ENCODE data around the gene RIMBP2. TPM values are rescaled to one million over a fixed set of nuclear protein-coding genes. Genes with fewer than 3 reads are reported as not detected.

The RIMBP2 gene
- total RNA-seq, 1 donor from 2014 or later: 0.25 TPM

DNA sequence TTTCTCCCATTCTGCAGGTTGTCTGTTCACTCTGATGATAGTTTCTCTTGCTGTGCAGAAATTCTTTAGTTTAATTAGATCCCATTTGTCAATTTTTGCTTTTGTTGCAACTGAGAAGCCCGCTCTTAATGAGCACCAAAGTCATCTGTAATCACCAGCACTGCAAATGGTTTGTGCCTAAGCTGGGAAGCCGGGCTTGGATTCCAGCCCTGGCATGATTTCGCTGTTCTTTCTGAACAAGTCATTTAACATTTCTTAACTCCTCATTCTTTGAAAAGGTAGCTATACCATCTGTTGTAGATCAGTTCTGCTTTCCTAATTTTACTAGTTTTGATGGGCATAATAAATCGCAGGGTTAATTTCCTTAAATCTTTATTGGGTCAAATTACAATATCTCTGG, 346.3 kb downstream of the RIMBP2 start:
- no peaks in the 10 kb centered on the region for H3K4me1 ChIP-seq
- no peak overlapping the region for H3K27ac ChIP-seq
- no peaks in the 10 kb centered on the region for H3K9me3 ChIP-seq
- no peak for DNase-seq (ENCODE audit: extremely low spot score in 2 of 2)
- no peaks in the 10 kb centered on the region for H3K27me3 ChIP-seq
- H3K4me3 ChIP-seq: no peak overlapping the region
- no peaks in the 10 kb centered on the region for H3K36me3 ChIP-seq
- TF ChIP-seq, protein P1, sequence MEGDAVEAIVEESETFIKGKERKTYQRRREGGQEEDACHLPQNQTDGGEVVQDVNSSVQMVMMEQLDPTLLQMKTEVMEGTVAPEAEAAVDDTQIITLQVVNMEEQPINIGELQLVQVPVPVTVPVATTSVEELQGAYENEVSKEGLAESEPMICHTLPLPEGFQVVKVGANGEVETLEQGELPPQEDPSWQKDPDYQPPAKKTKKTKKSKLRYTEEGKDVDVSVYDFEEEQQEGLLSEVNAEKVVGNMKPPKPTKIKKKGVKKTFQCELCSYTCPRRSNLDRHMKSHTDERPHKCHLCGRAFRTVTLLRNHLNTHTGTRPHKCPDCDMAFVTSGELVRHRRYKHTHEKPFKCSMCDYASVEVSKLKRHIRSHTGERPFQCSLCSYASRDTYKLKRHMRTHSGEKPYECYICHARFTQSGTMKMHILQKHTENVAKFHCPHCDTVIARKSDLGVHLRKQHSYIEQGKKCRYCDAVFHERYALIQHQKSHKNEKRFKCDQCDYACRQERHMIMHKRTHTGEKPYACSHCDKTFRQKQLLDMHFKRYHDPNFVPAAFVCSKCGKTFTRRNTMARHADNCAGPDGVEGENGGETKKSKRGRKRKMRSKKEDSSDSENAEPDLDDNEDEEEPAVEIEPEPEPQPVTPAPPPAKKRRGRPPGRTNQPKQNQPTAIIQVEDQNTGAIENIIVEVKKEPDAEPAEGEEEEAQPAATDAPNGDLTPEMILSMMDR (IDR thresholded peaks at IDR 0.05): no peak
- TF ChIP-seq POLR2AphosphoS5 (IDR thresholded peaks at IDR 0.05; ENCODE audit: insufficient read depth in 1 of 2, low read depth in 1 of 2) (no peak), POLR2A (IDR thresholded peaks at IDR 0.05) (no peak)
- intact Hi-C loops (cut with DNase I): no loop called here

DNA sequence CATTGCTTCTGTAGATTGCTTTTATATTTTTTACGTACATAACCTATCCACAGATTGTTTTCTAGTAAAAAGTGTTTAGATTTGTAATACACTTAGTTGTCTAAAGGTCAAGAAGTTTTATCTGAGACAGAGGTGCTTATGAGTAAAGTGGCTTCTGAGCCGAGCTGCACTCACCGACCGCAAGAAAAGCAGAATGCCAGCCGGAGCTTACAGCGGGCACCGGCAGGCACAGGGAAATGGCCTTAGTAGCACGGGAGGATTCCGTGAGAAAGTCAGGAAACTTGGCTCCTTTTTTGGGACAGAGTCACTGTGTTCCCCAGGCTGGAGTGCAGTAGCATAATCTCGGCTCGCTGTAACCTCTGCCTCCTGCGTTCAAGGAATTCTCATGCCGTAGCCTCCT, 348.6 kb downstream of the RIMBP2 start:
- Histone ChIP-seq H3K27ac (no peak overlapping the region), H3K4me1 (no peaks in the 10 kb centered on the region), H3K27me3 (no peaks in the 10 kb centered on the region), H3K36me3 (no peaks in the 10 kb centered on the region), H3K9me3 (no peaks in the 10 kb centered on the region), H3K4me3 (no peak overlapping the region)
- intact Hi-C loops (cut with DNase I): no loop called here
- no peak for DNase-seq (ENCODE audit: extremely low spot score in 2 of 2)
- TF ChIP-seq POLR2AphosphoS5 (IDR thresholded peaks at IDR 0.05; ENCODE audit: insufficient read depth in 1 of 2, low read depth in 1 of 2) (no peak), POLR2A (IDR thresholded peaks at IDR 0.05) (no peak)
- TF ChIP-seq, protein P1 (IDR thresholded peaks at IDR 0.05): no peak

DNA sequence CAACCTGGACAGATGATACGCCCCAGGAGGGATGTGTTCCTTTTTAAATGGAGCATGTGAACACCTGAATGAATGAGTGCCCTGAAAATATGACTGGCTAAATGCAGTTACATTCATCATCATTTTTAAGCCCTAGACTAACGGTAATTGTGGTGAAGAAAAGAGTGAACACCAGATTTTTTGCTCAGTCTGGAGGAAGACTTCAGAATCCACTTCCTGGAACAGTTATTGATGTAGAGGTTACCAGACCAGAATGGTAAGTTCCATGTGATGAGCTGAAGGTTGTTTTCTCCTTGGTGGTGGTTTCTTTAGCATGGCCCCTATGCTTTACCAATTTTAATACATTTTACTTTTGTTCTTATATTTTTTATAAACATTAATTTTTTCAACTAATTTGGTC, 349.1 kb downstream of the RIMBP2 start:
- DNase-seq (ENCODE audit: extremely low spot score in 2 of 2): no peak
- TF ChIP-seq, protein P1 (IDR thresholded peaks at IDR 0.05): no peak
- TF ChIP-seq POLR2AphosphoS5 (IDR thresholded peaks at IDR 0.05; ENCODE audit: insufficient read depth in 1 of 2, low read depth in 1 of 2): no peak
- no peak for TF ChIP-seq POLR2A (IDR thresholded peaks at IDR 0.05)
- no peaks in the 10 kb centered on the region for H3K36me3 ChIP-seq

DNA sequence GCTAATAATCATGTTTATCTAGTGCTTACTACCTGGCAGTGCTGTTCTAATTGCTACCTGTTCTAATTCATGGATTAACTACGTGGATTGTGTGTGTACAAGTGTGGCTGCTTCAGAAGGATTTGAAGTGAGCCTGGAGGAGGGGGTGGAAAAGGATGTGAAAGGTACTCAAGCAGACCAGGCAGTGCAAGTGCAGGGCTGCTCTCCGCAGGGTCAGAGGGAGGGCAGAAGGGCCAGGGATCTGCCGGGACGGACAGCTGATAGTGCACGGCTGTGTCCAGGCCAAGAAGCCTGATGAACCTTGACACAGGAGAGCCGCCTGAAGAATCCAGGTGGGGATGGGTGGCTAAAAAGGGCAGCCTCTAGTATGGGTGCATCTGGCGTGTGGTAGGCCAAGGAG, 349.9 kb downstream of the RIMBP2 start:
- H3K27ac ChIP-seq: no peak overlapping the region
- no peak overlapping the region for H3K4me3 ChIP-seq
- DNase-seq (ENCODE audit: extremely low spot score in 2 of 2): no peak
- intact Hi-C loops (cut with DNase I): no loop called here
- no peaks in the 10 kb centered on the region for H3K36me3 ChIP-seq
- no peaks in the 10 kb centered on the region for H3K4me1 ChIP-seq
- TF ChIP-seq POLR2AphosphoS5 (IDR thresholded peaks at IDR 0.05; ENCODE audit: insufficient read depth in 1 of 2, low read depth in 1 of 2) (no peak), POLR2A (IDR thresholded peaks at IDR 0.05) (no peak)
- TF ChIP-seq, protein P1 (IDR thresholded peaks at IDR 0.05): no peak
- no peaks in the 10 kb centered on the region for H3K9me3 ChIP-seq
- H3K27me3 ChIP-seq: no peaks in the 10 kb centered on the region

More for the DNA sequence above, 349.1 kb downstream of the RIMBP2 start:
- H3K4me1 ChIP-seq: no peaks in the 10 kb centered on the region
- no peaks in the 10 kb centered on the region for H3K27me3 ChIP-seq
- H3K9me3 ChIP-seq: no peaks in the 10 kb centered on the region
- no peak overlapping the region for H3K27ac ChIP-seq
- H3K4me3 ChIP-seq: no peak overlapping the region
- intact Hi-C loops (cut with DNase I): no loop called here

DNA sequence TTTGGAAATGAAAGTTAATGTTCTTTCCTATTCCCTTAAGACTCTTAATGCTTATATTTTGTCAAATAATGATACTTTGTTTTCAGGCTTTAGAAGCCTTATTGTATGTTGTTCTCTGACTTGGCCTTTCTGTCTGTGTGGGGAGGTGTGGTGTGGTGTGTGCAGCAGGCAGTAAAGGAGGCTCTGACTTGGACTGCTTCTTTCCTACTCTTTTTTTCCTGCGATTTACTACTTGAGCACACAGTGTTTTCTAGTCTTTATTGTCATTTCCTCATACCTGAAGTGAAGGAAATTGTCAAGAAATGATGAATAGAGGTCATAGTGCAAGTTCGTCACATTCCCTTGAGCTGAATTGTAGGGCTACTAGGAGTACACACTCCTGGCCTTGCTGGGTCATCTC, 351.5 kb downstream of the RIMBP2 start:
- TF ChIP-seq, protein P1 (IDR thresholded peaks at IDR 0.05): no peak
- TF ChIP-seq POLR2AphosphoS5 (IDR thresholded peaks at IDR 0.05; ENCODE audit: insufficient read depth in 1 of 2, low read depth in 1 of 2): no peak
- TF ChIP-seq POLR2A (IDR thresholded peaks at IDR 0.05): no peak
- no peak overlapping the region for H3K27ac ChIP-seq
- no peak for DNase-seq (ENCODE audit: extremely low spot score in 2 of 2)
- no peaks in the 10 kb centered on the region for H3K4me1 ChIP-seq
- H3K27me3 ChIP-seq: no peaks in the 10 kb centered on the region
- no peaks in the 10 kb centered on the region for H3K36me3 ChIP-seq
- no peaks in the 10 kb centered on the region for H3K9me3 ChIP-seq
- no peak overlapping the region for H3K4me3 ChIP-seq
- intact Hi-C loops (cut with DNase I): no loop called here

All from vagina (tissue), 2 donors.